GM18873 (cell line): ENCODE data around the gene TRPM8.

Experiments used
- ATAC-seq: cut with Tn5 transposase; IDR thresholded peaks from one replicate; pipeline ENCODE4 v1.9.1; 2021; ENCODE audit warnings: mild to moderate bottlenecking, moderate library complexity, moderate number of reproducible peaks; ENCODE audit not compliant: unreplicated experiment, low FRiP score

The TRPM8 gene

GRCh38 chr2:233996461-233996860 lies 79.3 kb downstream of the TRPM8 start:
- no peak for ATAC-seq

DNA sequence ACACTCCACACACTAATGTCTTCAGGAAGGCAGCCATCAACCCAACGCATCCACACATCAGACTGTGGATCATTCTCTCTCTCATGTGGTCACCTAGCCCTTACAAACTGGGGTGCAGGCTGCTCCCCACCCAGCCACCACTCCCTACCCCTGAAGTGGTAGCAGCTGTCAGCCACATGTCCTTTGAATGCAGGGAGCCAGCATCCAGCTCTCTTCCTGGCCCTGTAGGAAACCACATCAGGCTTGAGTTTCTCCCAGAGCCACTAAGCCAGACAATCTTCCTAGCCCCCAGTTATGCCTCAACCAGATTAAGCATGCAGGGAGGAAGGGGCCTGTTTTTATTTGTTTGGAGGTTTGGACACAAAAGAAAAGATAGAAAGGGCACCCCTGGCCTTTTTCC lies 80.5 kb downstream of the TRPM8 start:
- ATAC-seq: no peak

DNA sequence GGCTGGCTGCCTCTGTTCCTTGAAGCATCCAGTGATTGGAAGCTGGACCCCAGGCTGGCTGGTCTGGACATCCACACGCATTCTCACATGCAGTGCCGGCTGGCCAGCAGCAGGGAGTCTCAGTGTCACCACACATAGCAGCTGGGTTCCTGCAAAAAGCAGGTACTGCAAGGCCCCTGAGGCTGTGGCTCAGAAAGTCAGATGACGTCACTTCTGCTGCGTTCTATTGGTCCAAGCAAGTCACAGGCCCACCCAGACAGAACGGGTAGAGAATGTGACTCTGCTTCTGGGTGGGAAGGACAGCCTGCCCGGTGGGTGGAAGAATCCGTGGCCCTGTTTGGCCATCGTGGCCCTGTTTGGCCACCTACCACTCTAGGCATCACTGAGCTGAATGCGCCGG lies 82.0 kb downstream of the TRPM8 start:
- no peak for ATAC-seq

DNA sequence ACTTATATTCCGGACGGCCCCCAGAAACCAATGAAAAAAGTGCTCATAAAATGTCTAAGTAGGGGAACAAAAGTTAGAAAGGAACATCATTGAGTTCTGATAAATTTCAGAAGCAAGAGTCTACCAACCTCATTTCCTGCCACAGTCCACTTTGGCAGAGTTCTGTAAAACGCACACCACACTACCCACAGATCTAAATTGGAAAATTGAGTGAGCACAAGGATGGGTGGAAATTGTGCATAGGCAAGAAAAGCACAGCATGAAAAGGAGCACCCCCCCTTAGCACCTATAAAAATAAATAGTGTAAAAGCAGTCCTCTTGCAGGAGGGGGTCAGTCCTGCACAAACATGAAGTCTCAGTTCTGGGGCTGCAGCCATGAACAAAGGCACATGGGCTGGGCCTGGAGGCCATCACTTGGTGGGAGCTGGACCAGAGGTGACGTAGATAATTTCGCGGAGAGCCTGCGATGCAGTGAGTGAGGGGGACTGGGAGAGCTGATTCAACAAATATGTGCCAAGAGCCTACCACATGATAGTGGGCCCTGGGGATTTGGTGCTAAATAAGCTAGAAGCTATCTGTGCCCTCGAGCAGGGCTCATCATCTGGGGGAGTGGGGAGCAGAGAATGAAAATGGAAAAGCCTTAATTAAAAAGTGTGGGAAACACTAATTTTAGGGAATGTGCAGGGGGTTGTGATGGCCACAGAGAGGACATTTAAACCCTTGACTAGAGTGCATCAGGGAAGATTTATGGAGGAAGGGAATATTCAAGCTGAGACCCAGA lies 84.4 kb downstream of the TRPM8 start:
- no peak for ATAC-seq

GRCh38 chr2:234002281-234002680 lies 85.1 kb downstream of the TRPM8 start:
- ATAC-seq: no peak

GRCh38 chr2:234003972-234004617 lies 86.9 kb downstream of the TRPM8 start:
- ATAC-seq: no peak

DNA sequence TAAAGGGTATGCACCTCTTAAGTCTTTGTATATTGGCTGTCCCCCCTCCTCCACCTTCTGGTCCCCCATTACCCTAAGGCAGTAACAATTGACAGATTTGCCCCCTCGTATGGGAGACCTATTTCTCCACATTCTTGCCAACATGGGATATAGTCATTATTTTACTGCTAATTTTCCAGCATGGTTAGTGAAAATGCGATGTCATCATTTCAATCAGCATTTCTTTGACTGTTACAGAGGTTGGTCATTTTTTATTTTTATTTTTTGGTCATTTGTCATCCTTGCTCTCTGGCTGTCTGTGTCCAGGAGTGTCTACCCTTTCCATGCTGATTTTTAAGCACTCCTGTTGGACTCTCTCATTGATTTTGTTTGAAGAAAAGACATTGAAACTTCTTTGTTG lies 88.0 kb downstream of the TRPM8 start:
- no peak for ATAC-seq

GRCh38 chr2:234006501-234006900 lies 89.3 kb downstream of the TRPM8 start:
- ATAC-seq: no peak

- no peak for ATAC-seq
These were observed 97.3 kb downstream of the TRPM8 start for GRCh38 chr2:234014427-234014826.

- ATAC-seq: no peak
These were observed 98.7 kb downstream of the TRPM8 start for GRCh38 chr2:234015861-234016260.

GRCh38 chr2:234019896-234020295 lies 102.7 kb downstream of the TRPM8 start:
- ATAC-seq: no peak

GRCh38 chr2:234020332-234020731 lies 103.2 kb downstream of the TRPM8 start:
- no peak for ATAC-seq

GRCh38 chr2:234022424-234022823 lies 105.3 kb downstream of the TRPM8 start:
- ATAC-seq: no peak

GRCh38 chr2:234024304-234024703 lies 107.1 kb downstream of the TRPM8 start:
- ATAC-seq: no peak

DNA sequence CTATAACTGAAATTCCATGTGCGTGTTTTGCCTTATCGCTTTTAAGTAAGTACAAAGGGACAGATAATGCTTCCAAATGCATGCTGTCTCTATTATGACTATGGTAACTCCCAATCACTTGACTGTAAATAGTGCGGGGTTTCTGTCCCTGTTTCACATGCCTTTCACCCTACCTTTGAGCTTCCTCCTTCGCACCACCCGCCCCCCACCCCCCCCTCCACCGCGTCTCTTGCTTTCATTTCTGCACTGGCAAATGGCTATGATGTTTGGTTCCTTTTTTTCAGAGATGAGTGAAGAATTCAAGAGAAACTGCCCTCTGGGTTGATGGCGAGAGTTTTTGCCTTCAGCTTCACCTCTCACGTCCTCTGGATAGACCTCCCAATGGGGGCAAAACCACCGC lies 108.3 kb downstream of the TRPM8 start:
- ATAC-seq: no peak

GRCh38 chr2:234025891-234026401 lies 108.8 kb downstream of the TRPM8 start:
- no peak for ATAC-seq

- no peak for ATAC-seq
These were observed 109.6 kb downstream of the TRPM8 start for GRCh38 chr2:234026693-234027254.

- ATAC-seq: no peak
These were observed 110.5 kb downstream of the TRPM8 start for GRCh38 chr2:234027641-234028040.

- ATAC-seq: no peak
These were observed 112.1 kb downstream of the TRPM8 start for GRCh38 chr2:234029150-234029733.

DNA sequence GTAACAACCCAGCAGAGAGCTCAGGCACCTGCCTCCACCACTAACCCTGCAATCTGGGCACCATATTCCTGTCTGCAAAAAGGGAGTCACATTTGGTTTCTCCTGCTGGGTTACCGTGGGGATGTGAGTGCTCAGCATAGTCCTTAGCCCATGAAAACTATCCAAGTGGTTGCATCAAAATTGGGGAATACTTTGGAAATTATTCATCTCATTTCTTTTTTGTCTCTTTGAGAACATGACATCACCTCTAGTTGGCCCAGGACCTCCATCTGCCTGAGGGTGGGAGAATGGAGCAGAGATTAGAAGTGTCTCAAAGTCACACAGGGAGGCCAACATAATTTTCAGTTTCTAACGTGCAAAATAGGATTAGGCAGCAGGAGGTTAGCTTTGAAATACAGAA lies 114.0 kb downstream of the TRPM8 start:
- ATAC-seq: no peak

- no peak for ATAC-seq
These were observed 115.2 kb downstream of the TRPM8 start for GRCh38 chr2:234032279-234032856.
